ENCODE results near the gene KDM5B.

Gene KDM5B

DNA sequence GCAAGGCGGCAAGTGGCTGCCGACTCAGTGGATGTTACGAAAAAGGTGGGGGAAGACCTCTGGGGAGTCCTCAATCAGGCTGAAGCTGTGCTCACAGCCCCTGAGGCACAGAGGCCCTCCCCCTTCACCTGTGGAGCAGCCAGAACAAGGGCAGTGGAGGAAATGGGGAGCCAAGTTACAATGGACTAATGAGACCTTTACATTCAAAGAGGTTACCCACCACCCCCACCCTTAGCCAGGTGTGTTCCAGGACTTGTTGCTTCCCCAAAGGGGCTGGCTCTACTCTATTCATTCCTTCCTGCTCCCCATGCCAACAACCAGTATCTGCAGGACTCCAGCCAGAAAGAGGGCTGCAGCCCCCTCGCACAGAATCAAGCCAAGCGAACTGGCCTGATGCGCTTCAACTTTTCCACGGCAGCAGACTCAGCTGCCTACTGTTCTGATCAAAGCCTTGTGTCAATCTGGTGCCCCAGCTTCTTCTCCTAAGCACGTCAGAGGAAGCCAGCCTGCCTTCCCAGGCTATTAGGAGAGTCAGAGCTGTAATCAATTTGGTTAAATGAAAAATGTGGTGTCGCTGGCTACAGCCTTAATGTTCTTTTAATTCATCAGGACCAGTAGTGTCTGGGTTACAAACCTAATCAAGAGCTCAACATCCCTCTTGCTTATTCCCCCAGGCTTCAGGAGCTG is 96.1 kb downstream of the KDM5B start:
- DNase-seq (ENCODE audit: low read depth, low spot score), result no peak

DNA sequence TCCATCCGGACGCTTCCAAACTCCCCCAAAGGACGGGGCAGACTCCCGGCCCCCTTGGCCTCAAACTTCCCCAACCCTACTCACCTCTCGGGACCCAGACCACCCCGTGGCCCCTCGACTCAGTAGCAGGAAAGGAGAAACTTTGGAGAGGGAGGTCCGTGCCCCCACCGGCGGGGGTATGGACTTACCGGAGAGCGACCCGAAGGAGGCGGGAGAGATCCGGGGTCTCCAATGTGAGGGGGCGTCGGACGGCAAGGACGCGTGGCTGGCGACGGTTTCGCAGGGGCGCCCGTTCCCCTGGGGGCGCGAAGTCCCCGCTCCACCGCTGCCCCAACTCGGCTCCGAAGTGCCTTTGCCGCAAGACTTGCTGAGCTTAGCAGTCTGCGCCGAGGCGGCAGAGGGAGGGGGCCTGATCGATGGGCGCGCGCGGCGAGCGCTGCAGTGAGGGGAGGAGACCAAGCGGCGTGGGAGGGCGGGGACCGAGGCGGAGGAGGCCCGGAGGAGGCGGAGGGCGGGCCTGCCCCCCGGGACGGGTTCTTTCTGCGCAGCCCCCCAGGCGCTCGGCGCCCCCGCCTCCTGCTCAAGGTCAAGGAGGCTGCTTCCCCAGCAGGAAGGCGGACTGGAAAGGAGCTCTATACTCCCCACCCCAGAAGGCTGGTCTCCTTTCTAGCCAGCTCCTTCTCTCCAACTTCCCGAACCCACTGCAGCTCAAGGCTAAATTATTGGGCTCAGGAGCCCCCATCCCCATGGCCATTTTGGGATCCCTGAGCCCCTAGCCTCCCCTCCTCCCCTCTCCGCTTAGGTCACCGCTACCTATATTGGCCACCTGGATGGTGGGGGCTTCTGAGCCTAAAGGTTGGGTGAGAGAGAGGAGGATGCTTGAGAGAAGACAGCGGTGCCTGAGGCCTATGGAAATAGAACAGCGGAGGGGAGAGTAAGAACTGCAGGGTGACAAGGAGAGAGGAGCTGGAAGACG is 97.9 kb downstream of the KDM5B start, which contains the start of gene SYT2:
TSS of gene SYT2 (minus strand) at position 385 of the 976 bp plus-strand sequence. CDS start 104,682 bp downstream, outside the sequence.
- DNase-seq (ENCODE audit: low read depth, low spot score), result no peak

DNA sequence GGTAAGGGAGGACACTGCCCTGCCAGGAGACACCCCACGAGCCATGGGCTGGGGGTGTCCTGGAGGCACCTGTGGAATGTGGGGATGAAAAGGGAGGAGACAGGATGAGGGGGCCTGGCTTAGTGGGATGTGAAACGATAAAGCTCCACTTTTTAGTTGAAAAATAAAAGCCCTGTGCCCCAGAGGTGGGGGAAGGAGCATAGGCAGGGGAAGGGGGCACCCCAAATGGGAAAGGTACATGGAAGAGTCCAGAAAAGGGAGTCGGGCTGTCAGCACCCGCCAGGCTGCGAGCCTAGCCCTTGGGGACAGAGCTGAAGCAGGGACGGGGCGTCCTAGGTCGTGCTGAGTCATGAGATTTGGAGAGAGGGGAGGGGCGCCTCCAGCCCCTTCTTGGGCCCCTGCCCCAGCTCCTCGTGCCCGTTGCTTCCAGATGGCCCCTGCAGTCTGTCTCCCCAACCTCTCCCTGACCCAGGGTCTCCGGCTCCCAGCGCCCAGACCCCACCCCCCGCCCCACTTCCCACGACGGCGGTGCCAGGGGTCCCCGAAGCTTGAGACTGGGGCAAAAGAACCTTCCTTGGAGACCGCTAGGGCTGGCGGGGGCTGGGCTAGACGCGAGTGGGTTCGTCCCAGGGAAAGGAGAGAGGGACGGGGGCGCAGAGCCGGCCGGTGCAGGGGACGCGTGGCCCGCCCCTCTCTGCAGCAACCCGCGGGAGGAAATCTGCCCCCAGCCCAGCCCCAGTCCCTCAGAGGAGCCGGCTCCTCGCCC is 98.8 kb downstream of the KDM5B start:
- no peak for DNase-seq (ENCODE audit: low read depth, low spot score)

DNA sequence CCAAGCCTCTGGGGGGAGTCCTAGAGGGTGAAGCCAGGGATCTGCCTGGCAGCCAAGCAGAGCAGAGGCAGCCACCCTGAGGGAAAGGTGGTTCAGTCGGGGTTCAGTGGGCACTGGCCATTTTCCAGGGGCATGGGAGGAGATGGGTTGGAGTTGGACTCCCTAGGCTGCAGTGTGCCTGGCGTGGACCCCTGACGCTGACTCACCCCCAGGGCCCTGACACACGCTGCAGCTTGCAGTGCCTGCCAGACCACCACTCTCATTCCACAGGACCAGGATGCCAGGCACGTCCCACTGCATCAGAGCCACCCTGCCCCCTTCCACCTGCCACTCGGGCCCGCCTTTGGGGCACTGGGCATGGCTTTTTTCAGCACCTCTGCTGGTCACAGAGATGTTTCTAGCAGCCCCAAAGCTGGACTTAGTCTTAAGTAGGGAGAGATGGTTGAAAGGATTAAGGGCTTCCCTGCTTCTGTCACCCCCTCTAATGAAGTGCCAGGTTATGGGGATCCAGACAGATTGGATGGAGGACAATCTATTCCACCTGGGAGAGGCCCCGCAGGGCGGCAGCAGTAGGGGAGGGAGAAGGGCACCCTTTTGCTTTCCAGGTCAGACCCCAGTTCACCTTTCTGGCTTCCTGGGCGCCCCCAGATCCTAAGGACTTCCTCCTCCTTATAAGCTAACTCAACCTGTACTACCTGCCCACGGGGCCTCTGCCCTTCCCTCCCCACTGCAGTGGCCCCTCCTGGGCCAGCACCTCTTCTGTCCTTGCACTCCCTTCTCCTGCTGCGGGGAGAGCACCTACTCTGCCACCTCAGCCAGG is 99.6 kb downstream of the KDM5B start:
- no peak for DNase-seq (ENCODE audit: low read depth, low spot score)

DNA sequence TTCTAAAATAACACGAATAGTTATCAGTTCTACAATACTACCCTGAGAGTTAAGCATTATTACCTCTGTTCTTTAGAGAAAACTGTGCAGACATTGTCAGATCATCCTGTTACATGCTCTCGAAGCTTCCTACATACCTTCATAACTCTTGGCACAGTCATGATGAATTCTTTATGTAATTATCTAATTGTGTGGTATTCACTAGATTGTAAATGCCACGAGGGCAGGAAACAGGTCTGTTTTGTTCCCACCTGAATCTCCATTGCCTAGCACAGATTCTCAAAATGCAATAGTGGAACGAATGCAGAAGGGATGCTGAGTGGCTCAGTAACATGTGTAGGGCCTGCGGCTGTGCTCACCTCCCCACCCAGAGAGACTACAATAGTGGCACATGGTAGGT is 101.4 kb downstream of the KDM5B start:
- no peak for DNase-seq (ENCODE audit: low read depth, low spot score)

DNA sequence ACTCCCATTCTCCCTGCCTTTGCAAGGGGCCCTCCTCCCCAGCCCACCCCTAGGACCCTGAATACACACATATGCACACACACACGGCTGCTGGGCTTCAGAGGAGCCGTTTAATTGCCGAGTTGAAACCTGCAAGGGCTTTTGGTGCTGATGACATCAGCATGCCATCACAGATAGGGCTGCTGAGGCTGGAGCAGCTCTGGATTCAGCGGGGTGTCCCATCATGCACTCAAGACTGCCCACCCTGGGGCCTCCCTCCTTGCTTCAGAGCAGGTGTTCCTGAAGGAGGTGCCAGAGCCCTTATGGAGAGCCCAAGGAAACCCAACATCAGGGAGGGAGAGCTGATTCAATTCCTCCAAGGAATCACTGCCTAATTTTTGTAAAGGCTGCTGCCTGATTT is 103.6 kb downstream of the KDM5B start:
- no peak for DNase-seq (ENCODE audit: low read depth, low spot score)

DNA sequence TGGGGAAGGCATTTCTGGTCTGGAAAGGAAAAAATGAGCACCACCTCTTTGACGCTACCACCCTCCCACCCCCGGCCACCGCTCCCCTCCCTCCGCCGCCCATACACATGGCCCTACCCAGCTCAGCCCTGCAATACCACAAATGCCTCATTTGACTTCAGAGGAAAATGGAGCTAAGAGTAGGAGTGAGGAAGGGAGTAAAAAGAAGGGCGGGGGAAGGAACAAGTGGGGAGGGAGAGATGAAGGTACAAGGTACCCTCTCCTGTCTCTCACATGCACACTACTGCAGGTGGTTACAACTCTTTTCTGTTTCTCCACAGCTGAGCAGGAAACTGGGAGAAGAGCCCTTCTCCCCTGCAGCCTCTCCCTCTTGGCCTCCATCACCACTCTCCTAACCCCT is 105.0 kb downstream of the KDM5B start:
- DNase-seq (ENCODE audit: low read depth, low spot score), result no peak

DNA sequence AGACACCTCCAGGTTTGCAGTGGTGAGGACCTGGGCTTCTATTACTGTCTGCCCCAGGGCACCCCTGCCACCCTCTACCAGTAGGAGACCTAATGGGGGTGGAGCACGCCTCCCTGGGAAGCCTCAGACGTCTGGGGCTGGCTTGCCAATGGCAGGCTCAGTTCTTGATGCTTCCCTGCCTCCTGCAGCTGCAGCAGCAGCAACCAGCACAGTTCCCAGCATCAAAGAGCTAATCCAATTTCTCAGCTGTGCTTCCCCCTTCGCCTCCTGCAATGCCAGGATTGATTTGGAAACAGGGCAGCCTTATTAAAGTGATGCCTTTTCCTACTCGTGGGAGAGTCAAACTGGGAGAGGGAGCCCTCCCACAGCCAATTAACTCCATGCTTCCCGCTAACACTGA is 106.1 kb downstream of the KDM5B start:
- DNase-seq (ENCODE audit: low read depth, low spot score), result no peak

DNA sequence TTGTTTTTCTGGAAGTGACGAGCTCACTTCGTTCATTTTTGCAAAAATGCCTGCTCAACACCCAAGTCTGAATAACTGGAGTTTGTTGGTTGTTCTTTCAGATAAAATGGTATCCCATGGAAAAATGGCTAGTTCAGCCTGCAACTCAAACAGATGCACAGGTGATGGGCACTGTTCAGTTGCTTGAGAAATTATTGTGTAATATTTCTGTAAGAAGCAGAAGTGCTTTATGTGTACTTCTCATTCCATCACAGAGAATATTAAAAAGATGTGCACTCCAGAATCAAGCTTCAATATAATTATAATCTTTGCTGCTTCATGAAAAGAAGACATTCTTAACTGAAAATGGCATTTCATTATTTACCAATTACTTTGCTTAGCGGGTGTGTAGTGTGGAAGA is 107.0 kb downstream of the KDM5B start:
- DNase-seq (ENCODE audit: low read depth, low spot score), result no peak

DNA sequence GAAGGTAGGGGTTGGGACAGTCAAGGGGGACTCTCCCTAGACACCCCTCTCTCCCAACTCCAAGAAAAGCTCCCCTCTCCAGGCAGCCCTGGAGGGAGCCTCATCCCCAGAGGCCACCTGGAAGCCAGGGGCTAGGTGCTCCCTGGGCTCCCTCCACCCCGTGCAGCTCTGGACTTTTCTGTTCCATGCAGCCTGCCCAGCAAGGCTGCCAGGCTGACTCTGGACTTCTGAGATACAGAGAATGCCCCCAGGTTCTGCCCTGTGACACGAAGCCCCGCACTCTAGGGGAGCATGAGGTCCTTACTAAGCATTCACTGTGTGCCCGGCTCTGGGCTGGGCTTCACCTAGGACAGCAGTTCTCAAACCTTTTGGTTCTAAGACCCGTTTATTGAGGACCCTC is 108.2 kb downstream of the KDM5B start:
- DNase-seq (ENCODE audit: low read depth, low spot score), result no peak

DNA sequence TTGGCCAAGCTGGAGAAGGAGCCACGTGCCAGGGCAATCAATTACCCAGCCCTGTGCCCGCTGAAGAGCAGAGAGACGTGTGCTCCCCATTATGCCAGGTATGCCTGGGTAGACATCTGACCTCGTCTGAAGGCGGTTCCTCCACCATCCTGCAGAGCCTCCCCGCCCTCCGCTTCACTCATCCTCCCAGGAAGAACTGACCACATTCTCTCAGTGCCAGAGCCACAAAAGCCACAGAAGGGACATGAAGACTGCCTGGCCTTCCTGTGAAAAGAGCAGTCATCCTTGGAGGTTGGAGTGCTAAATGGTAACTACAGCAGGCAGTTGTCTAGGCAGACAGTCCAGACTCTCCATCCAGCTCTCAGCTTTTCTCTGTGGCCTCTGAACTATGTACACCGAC is 109.9 kb downstream of the KDM5B start:
- DNase-seq (ENCODE audit: low read depth, low spot score), result no peak

DNA sequence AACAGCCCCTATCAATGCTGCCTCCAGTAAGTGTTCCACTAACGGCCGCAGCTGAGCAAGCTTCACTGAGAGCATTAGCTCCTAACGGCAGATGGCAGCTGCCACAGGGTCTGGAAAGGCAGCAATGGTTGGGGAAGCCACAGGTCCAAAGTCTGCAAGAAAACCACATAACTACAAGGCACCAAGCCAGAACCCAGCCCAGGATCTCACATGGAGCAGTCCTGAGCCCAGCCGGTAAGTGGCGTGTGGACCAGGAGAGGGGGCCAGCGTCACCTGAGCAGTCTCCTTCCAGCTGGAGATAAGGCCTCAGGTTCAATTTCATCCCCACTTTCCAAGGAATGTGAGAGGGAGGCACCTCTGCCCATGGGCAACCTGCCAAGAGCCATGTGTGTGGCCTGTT is 111.2 kb downstream of the KDM5B start:
- DNase-seq (ENCODE audit: low read depth, low spot score), result no peak

DNA sequence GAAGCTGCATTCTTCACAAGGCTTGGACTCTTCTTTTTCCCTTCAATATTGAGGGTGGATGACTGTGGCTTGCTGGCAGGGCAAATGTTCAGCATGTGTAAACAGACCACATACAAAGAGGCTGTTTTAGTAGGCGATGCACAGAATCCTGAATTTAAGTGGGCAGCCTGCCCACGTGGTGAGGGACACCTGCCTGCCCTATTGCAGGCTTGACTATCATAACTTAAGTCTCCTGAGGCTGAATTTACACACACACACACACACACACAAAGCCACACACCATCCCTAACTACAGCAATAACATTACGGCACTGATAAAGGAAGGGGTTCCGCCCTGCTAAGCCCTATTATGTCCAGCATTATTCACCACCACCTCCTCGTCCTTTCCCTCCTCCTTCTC is 113.9 kb downstream of the KDM5B start:
- DNase-seq (ENCODE audit: low read depth, low spot score), result no peak

DNA sequence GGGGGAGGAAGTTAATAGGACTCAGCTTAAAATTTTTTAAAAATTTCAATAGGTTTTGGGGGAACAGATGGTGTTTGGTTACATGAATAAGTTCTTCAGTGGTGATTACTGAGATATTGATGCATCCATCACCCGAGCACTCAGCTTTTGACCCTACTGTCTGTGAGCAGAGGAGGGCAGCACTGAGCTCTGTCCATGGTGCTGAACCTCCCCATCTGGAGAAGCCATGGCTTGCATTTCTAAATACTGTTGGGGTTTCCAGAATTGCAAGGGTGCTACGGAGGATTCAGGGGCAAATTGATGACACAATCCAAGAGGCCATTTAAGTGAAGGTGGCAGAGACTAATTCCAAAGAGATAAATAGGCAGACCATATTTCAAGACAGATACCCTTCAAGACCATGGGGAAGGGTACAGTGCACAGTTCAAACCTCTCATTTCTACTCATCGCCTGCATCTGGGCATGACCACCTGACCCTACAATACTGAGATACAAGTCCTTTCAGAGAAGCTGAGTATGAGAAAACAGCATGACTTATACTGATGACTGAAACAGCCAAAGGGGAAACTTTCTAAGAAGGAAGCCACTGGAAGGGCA is 115.2 kb downstream of the KDM5B start:
- peak; percentile 11 for DNase-seq (ENCODE audit: low read depth, low spot score)

DNA sequence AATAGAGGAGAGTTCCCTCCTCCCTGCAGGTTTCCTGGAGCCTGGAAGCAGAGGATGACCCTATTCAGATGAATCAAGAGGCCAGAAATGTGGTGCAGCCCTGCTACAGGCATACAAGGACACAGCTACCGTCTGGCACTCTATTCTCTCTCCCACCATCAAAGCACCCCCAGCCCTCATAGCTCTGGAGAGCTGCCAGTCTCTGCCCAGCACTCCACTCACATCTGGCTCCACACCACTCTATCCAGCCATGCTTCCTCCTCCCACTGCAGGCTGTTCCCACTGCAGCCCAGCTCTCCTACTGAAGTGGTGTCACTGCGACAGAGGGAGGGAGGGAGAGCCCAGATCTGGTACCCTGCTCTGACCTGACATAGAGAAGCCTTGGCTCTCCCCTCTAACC is 116.4 kb downstream of the KDM5B start:
- DNase-seq (ENCODE audit: low read depth, low spot score), result no peak

DNA sequence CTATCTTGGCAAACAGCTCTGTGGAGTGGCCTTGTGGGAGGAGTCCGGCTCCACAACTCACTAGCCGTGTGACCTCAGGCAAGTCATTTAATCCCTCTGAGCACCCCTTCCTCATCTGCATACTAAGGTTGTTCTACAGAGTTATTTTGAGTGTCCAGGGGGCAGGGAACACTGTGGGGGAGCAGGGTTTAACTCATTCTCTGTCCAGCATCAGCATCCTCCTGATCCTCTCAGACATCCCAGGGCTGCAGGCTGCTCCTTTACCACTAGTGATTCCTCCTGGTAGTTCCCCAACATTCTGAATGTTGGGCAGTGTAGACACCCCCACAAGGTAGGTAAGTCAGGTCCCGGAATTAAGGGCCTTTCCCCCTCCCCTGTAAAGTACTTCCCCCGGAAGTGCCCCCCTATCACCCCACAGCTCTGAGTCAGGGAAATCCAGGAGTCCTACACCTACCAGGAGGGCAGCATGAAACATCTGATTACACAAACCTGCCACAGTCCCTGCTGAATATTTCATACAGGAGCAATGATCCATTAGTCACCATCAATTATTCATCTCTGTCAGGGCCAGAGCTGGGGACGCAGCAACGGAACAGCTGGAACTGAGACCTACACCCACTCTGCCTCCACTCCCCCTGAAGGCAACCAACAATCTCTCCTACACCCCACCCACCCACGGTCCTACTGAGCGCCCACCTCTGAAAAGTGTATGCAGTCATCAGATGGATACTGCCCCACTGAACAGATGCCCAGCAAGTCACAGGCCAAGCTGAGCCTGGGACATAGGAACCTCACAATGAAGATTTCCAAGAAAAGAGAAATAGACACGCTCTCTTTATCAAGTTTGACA is 118.5 kb downstream of the KDM5B start:
- DNase-seq (ENCODE audit: low read depth, low spot score), result no peak

DNA sequence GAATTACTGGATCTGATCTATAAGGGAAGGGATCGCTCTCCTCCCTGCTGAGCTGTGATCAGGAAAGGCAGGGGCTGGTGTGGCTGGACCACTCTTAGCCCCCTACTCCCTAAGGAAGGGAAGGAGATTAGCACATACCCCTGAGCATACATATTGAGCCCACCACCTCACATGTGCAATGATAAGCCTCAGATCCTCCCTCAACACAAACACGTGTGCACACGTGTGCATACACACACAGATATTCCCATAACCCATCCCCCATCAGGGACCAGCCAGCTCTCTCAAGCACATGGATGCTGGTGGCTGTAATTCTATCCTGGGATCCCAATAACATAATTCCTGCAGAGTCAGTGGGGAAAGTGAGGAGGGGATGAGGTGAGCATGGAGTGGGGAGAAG is 119.1 kb downstream of the KDM5B start:
- DNase-seq (ENCODE audit: low read depth, low spot score), result no peak

DNA sequence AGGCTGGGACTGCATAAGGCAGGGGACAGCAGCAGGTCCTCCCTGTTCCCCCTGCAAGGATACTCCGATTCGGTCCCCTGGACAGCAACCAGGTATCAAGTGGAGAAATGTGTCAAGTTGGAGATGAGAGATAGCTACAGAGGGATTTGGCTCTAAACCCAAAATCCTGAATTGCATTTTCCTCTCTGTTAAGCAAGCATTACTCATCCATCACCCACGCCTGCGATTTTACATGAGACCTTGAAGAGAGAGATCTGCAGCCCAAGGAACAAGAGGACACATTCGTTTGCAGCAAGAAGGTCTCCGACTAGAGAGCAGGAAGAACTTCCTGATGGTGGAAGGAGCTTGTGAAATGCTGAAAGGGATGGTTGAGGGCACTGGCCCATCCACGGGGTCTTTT is 119.8 kb downstream of the KDM5B start:
- DNase-seq (ENCODE audit: low read depth, low spot score), result no peak

DNA sequence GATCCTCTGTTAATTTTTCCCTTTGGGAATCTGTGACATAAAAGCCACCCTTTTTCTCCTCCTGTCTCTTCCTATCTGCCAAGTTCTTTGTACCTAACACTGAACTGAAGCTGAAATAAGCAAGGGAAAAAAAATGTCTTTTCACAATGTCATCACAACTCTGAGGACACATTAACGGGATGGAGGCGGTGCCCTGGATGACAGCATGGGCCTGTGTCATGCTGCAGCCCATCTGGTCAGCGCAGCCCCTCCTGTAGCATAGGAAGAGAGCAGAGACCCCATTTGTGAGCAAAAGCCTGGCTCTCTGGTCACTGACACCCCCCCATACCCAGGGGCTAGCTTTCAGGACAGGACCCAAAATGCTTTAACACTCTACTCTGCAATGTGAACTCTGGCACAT is 120.4 kb downstream of the KDM5B start:
- DNase-seq (ENCODE audit: low read depth, low spot score), result no peak

DNA sequence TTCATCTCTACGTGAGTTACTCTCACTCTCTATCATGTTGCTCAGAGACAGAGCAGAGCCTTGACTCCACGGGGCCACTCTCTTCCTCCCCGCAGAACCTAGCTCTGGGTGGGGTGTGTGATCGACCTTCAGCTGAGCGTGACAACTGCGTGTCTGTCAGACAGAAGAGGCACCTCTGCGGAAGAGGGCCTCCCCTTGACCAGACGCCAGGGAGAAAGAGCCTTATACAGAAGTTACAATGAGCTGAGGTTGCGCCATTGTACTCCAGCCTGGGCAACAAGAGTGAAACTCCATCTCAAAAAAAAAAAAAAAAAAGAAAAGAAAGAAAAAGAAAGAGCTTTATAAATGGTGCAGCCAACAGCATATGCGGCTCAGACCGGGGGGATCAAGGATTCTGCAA is 120.9 kb downstream of the KDM5B start:
- DNase-seq (ENCODE audit: low read depth, low spot score), result no peak
